Measurements from ENCODE around the gene SAPCD2.
"Not testable (repeated sequence)": the region's sequence is repeated elsewhere in the genome, so short reads cannot be mapped to it uniquely, and the experiment has no call there.

Gene SAPCD2

DNA sequence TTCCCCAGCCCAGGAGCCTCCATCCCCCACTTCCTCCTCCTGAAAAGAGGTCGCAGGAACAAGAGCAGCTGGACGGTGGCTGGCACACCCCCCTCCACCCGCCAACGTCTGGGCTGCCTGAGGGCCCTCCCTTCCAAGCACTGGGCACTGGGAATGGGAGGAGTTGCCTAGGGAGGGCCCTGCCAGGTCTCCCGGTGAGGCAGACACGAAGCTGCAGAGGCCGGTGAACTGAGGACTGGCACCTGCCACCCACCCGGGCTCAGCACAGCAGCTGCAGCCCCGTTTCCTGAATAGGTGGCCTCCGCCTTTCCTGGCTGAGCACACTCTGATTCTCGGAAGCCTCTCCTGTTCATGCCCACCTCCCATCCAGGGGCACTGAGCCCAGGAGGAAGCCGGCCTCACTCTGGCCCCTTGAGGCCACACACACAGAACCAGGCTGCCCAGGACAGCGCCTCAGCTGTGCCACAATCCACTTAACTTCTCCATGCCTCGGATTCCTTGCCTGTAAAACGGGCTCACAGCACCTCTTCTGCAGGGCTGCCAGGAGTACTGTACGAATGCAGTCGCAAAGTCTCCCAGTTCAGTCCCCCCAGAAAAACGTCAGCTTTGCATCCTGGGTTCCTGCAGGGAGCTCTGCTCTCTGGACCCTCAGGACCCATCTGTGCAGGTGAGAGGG, 25.7 kb downstream of the SAPCD2 start:
- DNase-seq: no peak

DNA sequence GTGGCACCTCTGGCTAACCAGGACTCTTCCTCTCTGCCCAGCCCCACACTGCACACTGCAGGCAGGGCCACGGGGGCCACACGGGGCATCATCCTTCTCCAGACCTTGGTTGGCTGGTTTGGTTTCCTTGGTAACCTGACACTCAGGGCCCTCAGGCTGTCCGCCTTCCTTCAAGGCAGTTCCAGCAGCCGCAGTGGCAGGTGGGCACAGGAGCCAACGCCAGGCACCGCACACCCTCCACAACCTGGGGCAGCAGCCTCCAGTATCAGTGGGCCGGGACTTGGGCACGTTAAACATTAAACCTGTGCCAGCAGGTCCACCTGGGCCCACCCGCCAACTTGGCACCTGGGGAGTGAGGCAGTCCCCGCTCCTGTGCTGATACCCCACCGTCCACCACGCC, 26.3 kb downstream of the SAPCD2 start:
- no peak for DNase-seq

DNA sequence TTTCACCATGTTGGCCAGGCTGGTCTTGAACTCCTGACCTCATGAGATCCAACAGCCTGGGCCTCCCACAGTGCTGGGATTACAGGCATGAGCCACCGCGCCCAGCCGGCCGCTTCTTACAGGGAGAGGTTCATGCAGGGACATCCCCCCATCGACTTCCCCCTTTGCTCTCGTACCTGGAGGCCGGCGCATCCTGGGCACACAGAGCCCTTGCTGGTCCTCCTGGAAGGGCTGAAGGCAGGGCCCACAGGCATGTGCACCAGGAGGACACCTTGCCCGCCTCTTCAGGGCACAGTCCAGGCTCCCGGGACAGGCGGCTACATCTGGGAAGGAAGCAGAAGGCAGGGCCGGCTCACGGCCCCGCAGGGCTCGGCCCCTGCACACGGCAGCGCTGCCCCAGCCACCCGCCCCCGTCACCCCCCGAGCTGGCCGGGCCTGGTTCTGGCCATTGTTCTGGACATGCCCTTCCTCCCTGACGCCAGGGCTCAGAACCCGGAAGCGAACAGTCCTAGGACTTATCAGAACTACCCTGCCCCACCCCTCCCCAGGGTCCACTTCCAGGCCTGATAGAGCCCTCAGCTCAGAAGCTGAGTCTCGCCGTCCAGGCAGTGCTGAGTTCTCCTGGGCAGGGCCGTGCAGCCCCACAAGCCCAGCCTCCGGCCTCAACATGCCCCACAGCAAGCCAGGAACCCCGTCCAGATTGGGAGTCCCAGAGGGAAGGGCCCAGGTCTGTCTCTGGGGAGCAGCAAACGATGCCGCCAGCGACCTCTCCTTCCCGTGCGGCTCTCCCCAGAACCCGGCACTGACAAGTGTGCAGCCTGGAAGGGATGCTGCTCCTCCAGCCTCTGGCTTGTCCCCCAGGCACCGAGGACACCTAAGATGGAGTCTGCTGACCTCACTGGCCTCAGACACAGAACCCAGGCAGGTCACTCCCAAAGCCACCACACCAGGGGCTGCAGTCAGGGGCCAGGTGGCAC, 27.3 kb downstream of the SAPCD2 start:
- DNase-seq: no peak

DNA sequence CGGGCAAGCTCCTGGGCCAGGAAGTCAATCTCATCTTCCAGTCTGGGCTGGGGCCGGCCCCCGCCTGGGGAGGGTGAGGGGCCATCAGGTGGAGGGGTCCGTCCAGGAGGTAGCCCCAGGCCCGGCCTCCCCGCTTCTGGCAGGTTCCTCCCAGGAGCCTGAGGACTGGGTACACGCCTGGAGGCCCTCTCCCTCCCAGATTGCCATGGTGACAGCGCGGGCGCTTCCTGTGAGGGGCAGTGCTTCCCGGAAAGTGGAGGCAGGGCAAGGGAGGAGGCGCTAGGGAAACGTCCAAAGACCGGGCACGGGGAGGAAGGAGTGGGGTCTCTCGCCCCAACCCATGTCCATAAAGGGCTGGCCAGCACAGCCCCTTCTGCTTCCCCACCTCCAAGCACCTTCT, 29.2 kb downstream of the SAPCD2 start:
- DNase-seq: no peak

DNA sequence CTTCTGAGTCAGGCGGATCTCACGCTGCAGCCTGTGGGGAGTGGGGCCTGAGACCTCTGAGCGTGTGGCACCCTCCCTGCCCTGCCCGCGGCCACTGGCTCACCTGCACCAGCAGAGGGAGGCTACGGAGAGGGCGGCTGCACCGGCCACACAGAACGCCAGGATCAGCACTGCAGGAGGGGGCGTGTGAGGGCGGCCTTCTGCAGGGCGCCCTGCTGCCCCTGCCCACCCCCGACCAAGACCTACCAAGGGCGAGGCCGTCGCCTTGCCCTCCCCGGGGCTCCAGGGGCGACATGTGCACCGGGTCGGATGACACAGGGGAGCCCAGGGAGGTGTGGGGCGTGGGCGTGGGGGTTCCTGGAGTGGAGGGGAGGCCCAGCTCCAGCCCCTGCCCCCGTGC, 29.8 kb downstream of the SAPCD2 start:
- no peak for DNase-seq

DNA sequence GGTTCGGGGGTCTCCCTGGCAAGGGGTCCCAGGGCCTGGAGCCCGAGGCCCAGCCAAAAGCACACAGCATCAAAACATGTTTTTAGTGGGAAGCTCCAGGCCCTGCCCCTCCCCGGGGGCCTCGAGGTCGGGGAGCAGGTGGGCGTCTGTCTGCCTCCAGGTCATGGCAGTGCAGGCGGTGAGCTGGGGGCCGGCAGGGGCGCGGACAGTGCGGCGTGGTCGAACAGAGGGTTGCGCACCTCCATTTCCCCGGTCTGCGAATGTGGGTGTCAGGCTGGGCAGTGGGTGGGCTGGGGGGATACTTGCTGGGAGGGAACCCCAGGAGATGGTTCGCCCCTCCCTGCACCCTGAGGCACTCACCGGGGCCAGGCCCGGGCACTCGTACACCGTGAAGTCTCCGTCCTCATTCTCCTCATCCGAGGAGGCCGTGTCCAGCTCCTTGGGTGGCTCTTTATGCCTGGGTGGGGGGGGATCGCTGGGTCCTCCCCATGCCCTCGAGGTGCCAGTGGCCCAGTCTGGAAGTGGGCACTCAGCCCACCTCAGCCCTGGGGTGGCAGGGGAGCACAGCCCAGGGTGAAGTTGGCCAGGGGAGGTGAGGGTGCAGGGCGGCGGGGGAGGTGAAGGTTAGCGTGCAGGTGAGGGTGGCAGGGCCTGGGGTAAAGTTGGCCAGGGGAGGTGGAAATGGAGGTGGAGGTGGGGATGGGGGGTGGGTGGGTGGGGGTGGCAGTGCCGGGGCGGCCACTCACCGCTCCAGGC, 30.6 kb downstream of the SAPCD2 start:
- DNase-seq: no peak

DNA sequence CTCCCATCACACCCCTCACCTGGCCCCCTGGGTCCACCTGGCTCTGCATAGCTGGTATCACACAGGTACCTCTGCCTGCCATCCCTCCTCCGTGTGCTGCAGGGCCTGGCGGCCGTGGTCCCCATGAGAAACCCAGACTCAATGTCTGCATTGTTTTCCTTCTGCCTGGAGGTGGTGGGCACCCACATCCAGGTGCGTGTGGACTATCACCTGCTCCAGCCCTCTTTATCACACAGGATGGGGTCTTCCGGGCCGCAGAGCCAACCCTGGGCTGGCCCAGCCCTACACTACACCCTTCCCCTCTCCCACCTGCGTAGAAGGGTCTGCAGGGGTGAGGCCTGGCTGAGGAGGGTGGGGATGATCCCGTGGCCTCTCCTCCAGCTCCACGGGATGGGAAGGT, 31.4 kb downstream of the SAPCD2 start:
- DNase-seq: no peak

DNA sequence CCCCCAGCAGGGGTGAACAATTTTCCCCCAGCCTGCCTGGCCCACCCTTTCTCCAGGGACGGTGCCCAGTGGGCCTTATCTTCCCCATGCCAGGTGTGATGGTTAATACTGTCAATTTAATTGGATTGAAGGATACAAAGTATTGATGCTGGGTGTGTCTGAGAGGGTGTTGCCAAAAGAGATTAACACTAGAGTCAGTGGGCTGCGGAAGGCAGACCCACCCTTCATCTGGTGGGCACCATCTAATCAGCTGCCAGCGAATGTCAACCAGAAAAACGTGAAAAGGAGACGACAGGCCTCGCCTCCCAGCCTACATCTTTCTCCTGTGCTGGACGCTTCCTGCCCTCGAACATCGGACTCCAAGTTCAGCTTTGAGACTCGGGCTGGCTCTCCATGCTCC, 32.9 kb downstream of the SAPCD2 start:
- DNase-seq: no peak

DNA sequence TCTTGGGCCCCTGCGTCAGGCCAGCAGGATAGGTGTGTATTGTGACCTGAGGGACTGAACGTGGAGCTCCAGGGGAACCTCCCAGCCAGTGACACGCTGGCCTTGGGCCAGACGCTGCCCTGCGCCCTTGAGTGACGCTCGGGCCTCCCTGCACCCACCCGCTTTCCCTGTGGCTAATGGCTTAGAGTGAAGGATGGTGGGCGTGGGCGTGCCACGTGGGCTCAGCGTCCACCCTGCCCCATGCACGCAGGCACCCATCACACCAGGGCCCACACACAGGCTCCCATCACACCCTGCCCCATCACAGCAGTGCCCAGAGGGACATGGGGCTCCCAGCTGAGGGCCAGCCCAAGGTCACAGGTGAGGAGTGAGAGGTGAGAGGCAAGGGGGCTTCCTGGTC, 33.3 kb downstream of the SAPCD2 start:
- no peak for DNase-seq

DNA sequence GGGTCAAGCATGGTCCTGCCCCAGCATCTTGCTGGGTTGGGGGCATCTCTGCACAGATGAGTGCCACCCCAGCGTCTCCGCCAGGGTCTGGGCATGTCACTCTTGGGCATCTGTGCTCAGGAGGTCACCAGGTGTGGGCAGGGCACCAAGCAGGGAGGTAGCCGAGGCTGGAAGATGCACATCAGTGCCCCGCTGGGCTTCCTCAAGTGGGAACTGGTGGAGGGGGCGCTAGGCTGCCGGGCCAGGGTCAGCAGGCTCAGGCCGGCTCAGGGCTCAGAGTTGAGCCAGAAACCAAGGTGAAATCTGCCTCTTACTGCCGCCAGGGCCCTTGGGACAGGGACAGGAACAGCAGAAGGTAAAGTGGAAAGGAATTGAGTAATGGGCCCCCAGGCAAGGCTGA, 34.4 kb downstream of the SAPCD2 start:
- no peak for DNase-seq

DNA sequence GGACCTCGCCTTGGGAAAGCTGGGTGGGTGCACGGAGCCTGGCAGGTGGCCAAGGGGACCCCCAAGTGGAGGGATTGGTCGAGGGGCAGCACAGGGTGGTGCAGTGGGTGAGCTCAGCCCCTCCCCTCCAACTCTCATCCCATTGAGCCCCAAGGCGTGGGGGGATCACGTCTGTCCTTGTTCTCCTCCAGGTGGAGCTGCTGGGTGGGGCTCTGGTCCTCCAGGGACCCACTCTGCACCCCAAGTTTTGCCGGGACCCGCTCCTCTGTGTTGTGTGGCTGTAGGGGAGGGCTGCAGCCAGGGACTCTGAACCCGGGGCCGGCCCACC, 34.9 kb downstream of the SAPCD2 start:
- no peak for DNase-seq

DNA sequence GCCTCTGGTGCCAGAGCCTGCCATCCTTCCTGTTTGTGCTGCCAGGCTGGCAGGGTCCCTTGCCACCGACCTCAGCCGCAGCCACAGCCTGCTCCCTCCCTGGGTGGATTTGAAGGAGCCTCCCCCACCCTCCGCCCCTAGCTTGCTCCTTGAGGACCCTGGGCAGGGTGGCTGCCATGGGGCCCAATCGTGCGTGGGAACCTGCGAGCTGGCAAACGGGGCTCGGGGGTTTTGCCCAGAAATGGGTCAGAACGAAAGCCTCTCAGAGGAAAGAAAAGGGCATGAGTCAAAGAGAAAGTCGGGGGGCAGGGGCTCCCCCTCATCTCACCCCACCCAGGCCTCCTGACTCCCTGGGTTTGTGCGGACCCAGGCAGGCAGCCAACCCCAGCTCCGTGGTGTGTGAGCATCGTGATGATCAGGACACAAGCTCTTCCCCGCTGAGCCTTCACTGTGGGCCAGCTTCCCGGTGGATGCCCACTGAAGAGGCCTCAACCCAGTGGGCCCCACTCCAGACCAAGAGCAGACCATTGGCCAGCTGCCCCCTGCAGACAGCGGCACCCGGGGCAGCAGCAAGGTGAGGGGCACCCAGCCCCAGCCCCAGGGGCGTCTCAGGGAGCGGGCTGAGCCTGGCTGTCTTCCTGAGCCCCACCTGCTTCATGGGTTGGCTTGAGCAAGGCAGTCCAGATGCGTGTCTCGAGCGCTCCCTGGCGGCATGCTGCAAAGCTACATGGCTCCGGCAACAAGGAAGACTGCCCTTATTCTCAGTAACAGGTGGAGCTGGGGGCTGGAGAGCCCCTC, 35.4 kb downstream of the SAPCD2 start:
- peak; percentile 51 to 75 for DNase-seq

DNA sequence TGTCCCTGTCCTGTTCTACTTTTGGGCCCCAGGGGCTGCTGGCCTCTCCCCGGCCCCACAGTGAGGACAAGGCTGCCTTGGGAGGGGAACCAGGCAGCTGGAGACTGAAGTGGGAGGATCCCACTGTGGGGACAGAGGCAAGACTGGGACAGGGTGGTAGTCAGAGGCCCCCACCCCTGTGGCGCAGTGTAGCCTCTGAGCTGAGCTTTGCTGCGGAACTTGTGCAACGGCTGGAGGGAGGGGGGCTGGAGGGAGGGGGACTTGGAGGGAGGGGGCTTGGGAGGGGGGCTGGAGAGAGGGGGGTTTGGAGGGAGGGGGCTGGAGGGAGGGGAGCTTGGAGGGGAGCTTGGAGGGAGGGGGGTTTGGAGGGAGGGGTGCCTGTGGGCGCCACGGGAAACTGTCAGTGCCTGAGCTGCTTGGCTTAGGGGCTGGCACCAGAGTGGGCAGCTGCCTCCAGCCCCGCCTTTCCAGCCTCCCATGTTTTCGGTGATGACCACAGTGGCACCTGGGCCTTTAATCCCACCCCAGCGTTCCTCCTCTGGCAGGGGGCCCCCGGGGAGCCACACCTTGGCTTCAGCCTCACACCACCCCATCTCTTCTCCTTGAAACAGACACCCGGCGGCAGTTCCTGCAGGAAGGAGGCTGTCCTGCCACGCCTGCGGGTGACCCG, 36.2 kb downstream of the SAPCD2 start:
- no peak for DNase-seq

DNA sequence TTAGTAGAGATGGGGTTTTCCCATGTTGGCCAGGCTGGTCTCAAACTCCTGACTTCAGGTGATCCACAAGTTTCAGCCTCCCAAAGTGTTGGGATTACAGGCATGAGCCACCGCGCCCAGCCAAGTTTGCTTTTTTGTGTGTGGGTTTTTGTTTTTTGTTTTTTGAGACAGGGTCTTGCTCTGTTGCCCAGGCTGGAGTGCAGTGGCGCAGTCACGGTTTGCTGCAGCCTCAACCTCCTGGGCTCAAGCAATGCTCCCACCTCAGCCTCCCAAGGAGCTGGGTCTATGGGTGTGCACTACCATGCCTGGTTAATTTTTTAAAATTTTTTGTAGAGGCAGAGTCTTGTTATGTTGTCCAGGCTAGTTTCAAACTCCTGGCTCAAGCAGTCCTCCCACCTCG, 36.9 kb downstream of the SAPCD2 start:
- DNase-seq: not testable (repeated sequence)

DNA sequence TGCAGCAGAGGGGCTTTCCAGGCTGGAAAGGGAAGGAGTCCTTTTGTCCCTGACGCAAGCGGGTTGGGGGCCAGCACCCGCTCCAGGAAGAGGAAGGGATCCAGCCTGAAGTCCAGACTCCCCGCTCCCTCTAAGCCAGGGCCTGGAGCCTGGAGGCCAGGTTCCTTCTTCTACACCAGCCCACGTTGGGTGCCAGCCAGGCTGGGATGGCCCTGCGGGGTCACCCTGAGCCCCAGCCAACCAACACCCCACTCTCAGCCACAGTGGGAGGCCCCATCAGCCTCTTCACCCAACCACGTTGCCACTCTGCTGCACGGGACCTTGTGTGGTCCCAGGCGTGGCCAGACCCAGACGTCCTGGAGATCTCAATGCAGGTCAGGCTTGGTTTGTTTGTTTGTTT, 37.5 kb downstream of the SAPCD2 start:
- no peak for DNase-seq

DNA sequence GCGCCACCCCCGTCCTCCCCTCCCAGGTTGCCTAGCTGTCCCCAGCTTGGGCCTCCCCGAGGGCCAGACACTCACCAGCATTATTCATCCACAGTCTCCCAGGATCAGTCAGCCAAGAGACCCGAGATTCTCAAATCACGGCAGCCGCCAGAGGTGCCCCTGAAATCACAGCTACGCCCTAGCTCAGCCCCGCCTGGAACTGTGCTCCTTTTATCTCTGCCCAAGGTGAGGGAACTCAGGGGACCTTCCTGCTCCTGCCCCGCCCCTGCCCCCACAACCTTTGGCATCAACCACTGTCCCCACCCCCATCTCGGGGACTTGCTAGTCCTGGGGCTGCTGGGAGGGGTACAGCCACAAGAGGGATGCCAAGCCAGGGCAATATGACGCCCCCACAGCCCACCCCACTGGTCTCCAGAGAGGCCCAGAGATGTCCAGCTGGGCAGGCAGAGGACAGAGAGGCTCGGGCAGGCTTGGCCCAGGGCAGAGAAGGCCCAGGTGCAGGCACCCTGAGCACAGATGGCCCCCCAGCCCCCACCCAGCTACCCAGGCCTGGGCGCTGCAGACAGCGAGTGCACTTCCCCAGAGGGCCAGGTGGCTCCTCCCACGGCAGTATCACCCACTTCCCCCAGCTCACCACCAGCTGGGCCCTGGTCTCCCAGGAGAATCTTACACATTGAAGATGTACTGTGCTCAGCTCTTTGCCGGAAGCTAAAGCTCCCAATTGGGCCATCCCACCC, 38.3 kb downstream of the SAPCD2 start, which contains the start of gene FUT7:
Gene FUT7, minus strand, starts transcription at position 185 of the 737 bp plus-strand sequence. Its CDS starts 97 bp downstream, at position 88.
- DNase-seq: no peak

DNA sequence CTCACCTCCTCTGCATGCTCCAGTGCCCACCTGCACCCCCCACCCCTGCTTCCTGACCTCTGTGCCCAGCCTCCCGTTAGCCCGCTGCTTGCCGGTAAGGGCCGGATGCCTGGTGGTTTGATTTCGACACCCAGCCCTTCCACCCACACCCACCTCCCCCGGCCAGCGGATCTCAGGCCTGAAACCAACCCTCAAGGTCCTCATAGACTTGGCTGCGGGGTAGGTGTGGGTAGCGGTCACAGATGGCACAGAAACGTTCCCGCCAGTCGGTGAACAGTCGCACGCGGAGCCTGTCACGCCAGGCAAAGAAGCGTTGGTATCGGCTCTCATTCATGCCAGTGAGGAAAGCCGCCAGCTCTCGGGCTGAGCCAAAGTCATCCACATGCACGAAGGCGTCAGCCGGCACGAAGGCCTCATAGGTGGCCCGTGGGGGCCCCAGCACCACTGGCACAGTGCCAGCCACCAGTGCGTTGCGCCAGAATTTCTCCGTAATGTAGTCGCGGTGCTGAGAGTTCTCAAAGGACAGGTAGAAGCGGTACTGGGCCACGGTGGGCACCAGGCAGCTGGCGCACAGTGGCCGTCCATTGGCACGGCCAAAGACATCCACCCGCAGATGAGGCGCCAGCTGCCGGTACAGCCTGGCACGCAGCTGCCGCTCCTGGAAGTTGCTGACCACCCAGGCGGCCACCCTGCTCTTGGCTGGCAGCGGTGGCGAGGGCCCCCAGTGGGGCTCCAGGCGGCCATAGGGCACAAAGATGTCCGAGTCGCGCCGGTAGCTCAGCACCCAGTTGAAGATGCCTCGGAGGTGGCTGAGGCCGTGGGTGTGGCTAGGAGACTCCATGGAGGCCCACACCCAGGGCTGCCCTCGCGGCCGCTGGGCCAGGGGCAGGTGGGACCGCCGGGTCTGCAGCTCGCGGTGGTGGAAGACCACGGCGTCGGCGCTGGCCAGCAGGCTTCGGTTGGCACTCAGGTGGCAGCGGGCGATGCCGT, 39.5 kb downstream of the SAPCD2 start:
- no peak for DNase-seq

DNA sequence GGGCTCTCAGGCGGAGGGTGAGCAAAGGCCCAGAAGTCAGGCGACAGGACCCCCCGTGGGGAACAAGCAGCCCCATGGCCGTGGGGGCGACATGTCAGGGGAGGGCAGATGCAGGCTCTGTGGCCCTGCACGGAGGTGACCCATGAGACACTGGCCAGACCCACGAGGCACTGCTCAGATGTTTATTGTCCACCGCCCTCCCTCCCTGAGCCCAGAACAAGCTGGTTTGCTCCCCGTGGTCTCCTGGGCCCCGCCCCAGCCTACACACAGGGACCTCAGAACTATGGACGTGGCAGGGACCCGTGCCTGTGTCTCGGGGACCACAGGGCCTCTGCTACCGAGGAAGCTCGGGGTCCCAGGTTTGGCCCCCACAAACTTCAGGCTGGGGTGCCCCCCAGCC, 40.4 kb downstream of the SAPCD2 start:
- no peak for DNase-seq

DNA sequence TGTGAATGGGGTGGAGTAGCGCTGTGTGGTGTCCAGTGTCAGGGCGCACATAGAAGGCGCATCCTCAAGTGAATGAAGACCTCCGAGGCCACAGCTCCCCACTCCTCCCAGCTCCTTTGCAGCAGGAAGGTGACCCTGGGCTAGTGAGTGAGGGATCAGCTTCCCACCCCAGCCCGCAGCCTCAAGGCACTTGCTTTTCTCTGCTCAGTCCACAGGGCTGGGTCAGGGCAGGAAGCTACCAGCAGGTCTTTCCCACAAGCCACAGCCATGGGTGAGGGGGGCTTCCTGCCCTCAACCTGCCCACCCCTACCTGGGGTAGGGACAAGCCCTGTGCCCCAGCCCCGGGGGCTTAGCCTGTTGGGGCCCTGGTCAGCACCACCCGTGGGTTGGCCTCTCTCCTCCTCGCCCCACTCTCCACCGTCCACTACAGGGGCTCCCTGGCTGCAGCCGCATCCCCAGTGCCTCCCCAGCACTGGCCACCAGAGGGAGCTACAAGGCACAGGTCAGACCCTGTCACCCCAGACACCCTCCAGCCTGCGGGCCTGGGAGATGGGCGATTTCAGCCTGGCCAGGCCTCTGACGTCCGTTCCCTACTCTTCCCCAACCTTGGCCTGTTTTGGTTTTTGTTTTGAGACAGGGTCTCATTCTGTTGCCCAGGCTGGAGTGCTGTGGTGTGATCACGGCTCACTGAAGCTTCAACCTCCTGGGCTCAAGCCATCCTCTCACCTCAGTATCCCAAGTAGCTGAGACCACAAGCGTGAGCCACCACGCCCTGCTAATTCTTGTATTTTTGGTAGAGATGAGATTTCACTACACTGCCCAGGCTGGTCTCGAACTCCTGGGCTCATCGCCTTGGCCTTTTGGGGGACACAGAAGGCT, 41.1 kb downstream of the SAPCD2 start:
- peak; percentile 36 to 42 for DNase-seq
